Measurements from ENCODE around the gene HS3ST3A1. TPM values are rescaled to one million over a fixed set of nuclear protein-coding genes. Genes with fewer than 3 reads are reported as not detected.

HS3ST3A1 gene
- total RNA-seq, 4 donors from 2014 or later, result 1.5 to 20.6 TPM; not detected in 2

DNA sequence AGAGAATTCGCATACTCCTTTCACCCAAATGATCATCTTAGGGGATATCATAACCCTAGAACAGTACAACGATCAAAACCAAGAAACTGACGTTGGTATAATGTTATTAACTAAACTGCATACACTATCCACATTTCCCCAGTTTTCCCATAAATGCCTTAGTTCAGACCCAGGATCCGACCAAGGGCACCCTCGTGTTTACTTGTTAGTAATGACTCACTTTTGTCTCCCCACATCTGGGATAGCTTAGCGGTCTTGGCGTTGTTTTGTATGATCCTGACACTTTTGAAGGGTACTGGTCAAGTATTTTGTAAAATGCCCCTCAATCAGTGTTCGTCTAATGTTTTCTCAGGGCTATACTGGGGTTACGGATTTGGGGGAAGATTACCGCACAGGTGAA is 8.0 kb downstream of the HS3ST3A1 start:
- peak overlapping the region in 1 of 4 donors; percentile 25 for H3K27ac ChIP-seq
- H3K27me3 ChIP-seq, result no peaks in the 10 kb centered on the region
- no peaks in the 10 kb centered on the region for H3K9me3 ChIP-seq
- DNase-seq, result no peak
- TF ChIP-seq POLR2A (IDR thresholded peaks at IDR 0.05), result no peak
- TF ChIP-seq, protein P1, sequence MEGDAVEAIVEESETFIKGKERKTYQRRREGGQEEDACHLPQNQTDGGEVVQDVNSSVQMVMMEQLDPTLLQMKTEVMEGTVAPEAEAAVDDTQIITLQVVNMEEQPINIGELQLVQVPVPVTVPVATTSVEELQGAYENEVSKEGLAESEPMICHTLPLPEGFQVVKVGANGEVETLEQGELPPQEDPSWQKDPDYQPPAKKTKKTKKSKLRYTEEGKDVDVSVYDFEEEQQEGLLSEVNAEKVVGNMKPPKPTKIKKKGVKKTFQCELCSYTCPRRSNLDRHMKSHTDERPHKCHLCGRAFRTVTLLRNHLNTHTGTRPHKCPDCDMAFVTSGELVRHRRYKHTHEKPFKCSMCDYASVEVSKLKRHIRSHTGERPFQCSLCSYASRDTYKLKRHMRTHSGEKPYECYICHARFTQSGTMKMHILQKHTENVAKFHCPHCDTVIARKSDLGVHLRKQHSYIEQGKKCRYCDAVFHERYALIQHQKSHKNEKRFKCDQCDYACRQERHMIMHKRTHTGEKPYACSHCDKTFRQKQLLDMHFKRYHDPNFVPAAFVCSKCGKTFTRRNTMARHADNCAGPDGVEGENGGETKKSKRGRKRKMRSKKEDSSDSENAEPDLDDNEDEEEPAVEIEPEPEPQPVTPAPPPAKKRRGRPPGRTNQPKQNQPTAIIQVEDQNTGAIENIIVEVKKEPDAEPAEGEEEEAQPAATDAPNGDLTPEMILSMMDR (IDR thresholded peaks at IDR 0.05), result no peak
- H3K4me3 ChIP-seq, result no peak overlapping the region
- H3K4me1 ChIP-seq, result no peaks in the 10 kb centered on the region
- H3K36me3 ChIP-seq, result no peaks in the 10 kb centered on the region

DNA sequence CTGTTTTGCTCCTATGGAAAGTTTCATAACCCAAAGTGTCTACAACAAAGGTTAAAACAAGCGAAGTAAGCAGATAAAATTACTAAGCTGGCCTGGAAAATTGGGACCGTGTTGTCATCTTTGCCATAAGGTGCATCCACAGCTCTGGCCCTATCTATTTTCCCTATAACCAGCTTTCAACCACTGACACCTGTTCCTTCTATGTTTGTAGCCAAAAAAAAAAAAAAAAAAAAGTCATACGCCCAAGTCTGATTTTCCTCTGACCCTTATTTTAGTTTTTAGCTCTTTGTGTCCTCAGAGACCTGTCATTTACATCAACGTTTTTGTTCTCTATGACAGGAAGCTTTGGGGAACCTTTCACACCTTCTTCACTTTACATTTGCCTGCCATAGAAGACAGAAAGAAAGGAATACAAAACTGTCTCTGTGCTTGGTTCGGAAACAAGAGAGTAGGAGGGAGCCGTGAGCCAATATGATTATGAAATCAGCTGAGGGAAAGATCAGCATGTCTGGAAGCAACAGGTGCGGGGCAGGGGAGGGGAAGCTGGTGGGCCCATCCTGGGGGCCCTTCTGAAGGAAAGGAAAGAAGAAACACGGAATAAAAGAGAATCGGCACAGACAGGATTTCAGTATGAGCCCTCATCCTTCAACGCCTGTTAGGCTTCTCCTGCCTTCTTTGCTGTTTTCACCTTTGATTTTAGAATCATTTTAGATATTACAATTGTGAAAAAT is 8.5 kb downstream of the HS3ST3A1 start:
- no peak for DNase-seq
- no peak overlapping the region for H3K4me3 ChIP-seq
- H3K27me3 ChIP-seq, result no peaks in the 10 kb centered on the region
- H3K27ac ChIP-seq, result no peak overlapping the region
- TF ChIP-seq, protein P1 (IDR thresholded peaks at IDR 0.05), result no peak
- TF ChIP-seq POLR2A (IDR thresholded peaks at IDR 0.05), result no peak
- H3K4me1 ChIP-seq, result no peaks in the 10 kb centered on the region
- H3K9me3 ChIP-seq, result no peaks in the 10 kb centered on the region
- no peaks in the 10 kb centered on the region for H3K36me3 ChIP-seq

DNA sequence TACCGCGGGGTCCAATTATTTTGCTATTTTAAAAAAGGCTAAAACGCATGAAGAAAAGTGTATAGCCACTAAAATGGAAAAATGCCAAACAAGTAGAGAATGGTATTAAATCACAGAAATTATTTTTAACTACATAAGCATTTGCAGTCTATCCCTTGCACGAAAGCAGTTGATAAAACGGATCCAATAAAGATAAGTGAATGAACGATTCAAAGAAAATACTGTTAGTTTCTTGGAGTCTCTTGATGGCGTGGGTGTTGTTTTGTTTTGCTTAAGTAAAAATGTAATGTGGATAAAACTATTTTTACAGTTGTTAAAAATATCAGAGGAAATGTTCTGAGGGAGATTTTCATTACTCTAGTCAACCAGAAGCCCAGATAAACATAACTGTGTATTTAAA is 9.3 kb downstream of the HS3ST3A1 start:
- Histone ChIP-seq H3K4me3 (no peak overlapping the region), H3K36me3 (no peaks in the 10 kb centered on the region), H3K9me3 (no peaks in the 10 kb centered on the region), H3K27ac (no peak overlapping the region), H3K4me1 (no peaks in the 10 kb centered on the region), H3K27me3 (no peaks in the 10 kb centered on the region)
- DNase-seq, result no peak
- TF ChIP-seq, protein P1 (IDR thresholded peaks at IDR 0.05), result no peak
- TF ChIP-seq POLR2A (IDR thresholded peaks at IDR 0.05), result no peak

DNA sequence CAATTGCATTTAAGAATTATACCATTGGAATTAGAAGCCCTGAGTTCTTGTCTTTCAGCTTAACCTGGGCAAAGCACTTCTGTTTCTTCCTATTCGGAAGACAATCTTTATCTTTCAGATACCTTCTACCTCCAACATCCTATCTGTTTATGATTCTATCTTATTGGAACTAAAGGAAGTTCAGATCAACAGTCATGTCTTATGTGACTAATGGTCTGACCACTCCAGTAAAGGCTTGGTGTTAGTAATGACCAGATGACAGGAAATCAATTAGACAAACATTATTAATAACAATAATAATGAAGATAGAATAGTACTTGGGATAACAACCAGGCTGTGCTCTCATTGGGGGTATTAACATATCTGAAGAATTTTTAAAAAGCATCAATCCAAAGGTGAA is 11.3 kb downstream of the HS3ST3A1 start:
- no peak overlapping the region for H3K4me3 ChIP-seq

DNA sequence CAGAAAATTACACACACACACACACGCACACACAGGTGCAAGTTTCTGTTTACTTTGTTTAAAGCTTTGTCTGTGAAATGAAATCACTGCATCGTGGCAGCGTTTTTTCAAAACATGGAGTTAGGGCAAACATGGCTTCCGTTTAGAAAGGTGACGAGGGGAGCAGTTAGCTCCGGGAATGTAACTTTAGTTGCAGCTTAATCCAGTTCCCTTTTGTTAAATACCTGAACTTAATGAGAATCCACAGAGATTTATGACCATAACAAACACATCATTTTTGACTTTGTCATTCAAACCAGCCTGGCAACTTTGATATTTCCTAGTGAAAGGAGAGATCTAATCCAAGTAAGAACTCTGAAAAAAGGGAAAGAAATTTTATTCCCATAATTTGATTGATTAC is 12.1 kb downstream of the HS3ST3A1 start:
- Histone ChIP-seq H3K36me3 (no peaks in the 10 kb centered on the region), H3K4me1 (no peaks in the 10 kb centered on the region), H3K4me3 (no peak overlapping the region), H3K9me3 (no peaks in the 10 kb centered on the region), H3K27me3 (no peaks in the 10 kb centered on the region), H3K27ac (no peak overlapping the region)
- no peak for DNase-seq
- TF ChIP-seq, protein P1 (IDR thresholded peaks at IDR 0.05), result no peak
- TF ChIP-seq POLR2A (IDR thresholded peaks at IDR 0.05), result no peak

More for the DNA sequence above, 11.3 kb downstream of the HS3ST3A1 start:
- H3K9me3 ChIP-seq, result no peaks in the 10 kb centered on the region
- no peaks in the 10 kb centered on the region for H3K36me3 ChIP-seq
- H3K27me3 ChIP-seq, result no peaks in the 10 kb centered on the region
- H3K4me1 ChIP-seq, result no peaks in the 10 kb centered on the region
- no peak overlapping the region for H3K27ac ChIP-seq
- TF ChIP-seq, protein P1 (IDR thresholded peaks at IDR 0.05), result no peak
- TF ChIP-seq POLR2A (IDR thresholded peaks at IDR 0.05), result no peak
- no peak for DNase-seq
